ENCODE data around the gene ZNF384.

The ZNF384 gene

GRCh38 chr12:6626654-6627283 lies 62.4 kb downstream of the ZNF384 start:
- in situ Hi-C loops (cut with MboI; ENCODE audit: low sequenced_read_pairs) = no loop called here

GRCh38 chr12:6620885-6621274 lies 68.3 kb downstream of the ZNF384 start:
- in situ Hi-C loops (cut with MboI; ENCODE audit: low sequenced_read_pairs) = no loop called here

GRCh38 chr12:6620137-6620884 lies 68.9 kb downstream of the ZNF384 start:
- in situ Hi-C loops (cut with MboI; ENCODE audit: low sequenced_read_pairs) = no loop called here

GRCh38 chr12:6618483-6619225 lies 70.5 kb downstream of the ZNF384 start:
- in situ Hi-C loops (cut with MboI; ENCODE audit: low sequenced_read_pairs) = no loop called here
